Activated CD8-positive, alpha-beta memory T cell treated with anti-CD3 and anti-CD28 coated beads, Interleukin-2, amount 50 U/mL, for 24 hours (primary cell): ENCODE data around the gene ATRN.

ENCODE experiments used
- DNase-seq: peaks from one replicate; pipeline ENCODE4 v3.0.0-alpha.2; 2020; ENCODE audit errors: extremely low read depth

ATRN gene

GRCh38 chr20:3696200-3696599, 225.4 kb downstream of the ATRN start:
- no peak for DNase-seq

GRCh38 chr20:3696745-3697587, 226.1 kb downstream of the ATRN start:
- DNase-seq, result no peak

- no peak for DNase-seq
Measured at GRCh38 chr20:3697588-3698305, 226.9 kb downstream of the ATRN start.

- DNase-seq, result no peak
Measured at GRCh38 chr20:3698591-3699001, 227.8 kb downstream of the ATRN start.

- DNase-seq, result no peak
Measured at GRCh38 chr20:3699037-3699436, 228.2 kb downstream of the ATRN start.
